Thoracic aorta (tissue), 2 donors: ENCODE measurements around the gene ABCG1. TPM values are rescaled to one million over a fixed set of nuclear protein-coding genes. Genes with fewer than 3 reads are reported as not detected.

Experiments
- ATAC-seq: fragments of 150-250 bp; one replicate; pipeline ENCODE4 v1.8.0; 2017; ENCODE audit warnings: low read depth; ENCODE audit not compliant: insufficient number of reproducible peaks, low FRiP score
- DNase-seq: peaks from one replicate; pipeline ENCODE4 v3.0.0-alpha.2; 2020; ENCODE audit warnings: low spot score
- H3K27ac ChIP-seq, 2 donors: fragments of 200-600 bp; sonication (generic); 1 replicate in 1 of 2; 2 replicates in 1 of 2; pipeline ENCODE4 v1.5.1; 2016; ENCODE audit warnings: mild to moderate bottlenecking in 2 of 2, moderate library complexity in 2 of 2
- H3K27me3 ChIP-seq: fragments of 200-600 bp; sonication (generic); replicated peaks from 2 replicates; pipeline ENCODE4 v1.6.0; 2016; ENCODE audit warnings: mild to moderate bottlenecking; ENCODE audit not compliant: insufficient read depth
- H3K36me3 ChIP-seq: fragments of 200-600 bp; sonication (generic); one replicate; pipeline ENCODE4 v1.5.1; 2016
- H3K4me1 ChIP-seq, 2 donors: fragments of 200-600 bp; sonication (generic); 1 replicate in 1 of 2; 2 replicates in 1 of 2; pipeline versions ENCODE4 v1.5.1 to v1.6.0; 2016; ENCODE audit warnings: low read depth in 2 of 2, mild to moderate bottlenecking in 1 of 2; ENCODE audit not compliant: control insufficient read depth in 1 of 2
- H3K4me3 ChIP-seq: fragments of 200-600 bp; sonication (generic); 2 replicates; pipeline ENCODE4 v1.5.1; 2016; ENCODE audit warnings: mild to moderate bottlenecking
- H3K9me3 ChIP-seq: fragments of 200-600 bp; sonication (generic); 2 replicates; pipeline ENCODE4 v1.5.1; 2016
- CTCF ChIP-seq: fragments of 200-600 bp; sonication (generic); IDR thresholded peaks from one replicate; pipeline ENCODE4 v1.5.1; 2019; ENCODE audit warnings: antibody characterized with exemption
- total RNA-seq, 2 donors: library from RNA; depleted of rRNA; stranded (reverse); fragments of >200 nt; gene quantifications; one replicate each; pipeline versions ENCODE4 v1.1.0 to v1.2.3, GENCODE V29; 2016

The ABCG1 gene
- total RNA-seq, 2 donors from 2014 or later: 15.6 to 20.6 TPM

GRCh38 chr21:42188663-42189062, 30.3 kb upstream of the ABCG1 start:
- Histone ChIP-seq H3K4me1 (no peaks in the 10 kb centered on the region), H3K36me3 (no peaks in the 10 kb centered on the region), H3K27ac (no peak overlapping the region), H3K27me3 (no peaks in the 10 kb centered on the region), H3K4me3 (no peak overlapping the region), H3K9me3 (no peaks in the 10 kb centered on the region)
- no peak for TF ChIP-seq CTCF
- DNase-seq (no peak), ATAC-seq (no peak)

GRCh38 chr21:42189431-42189830, 29.5 kb upstream of the ABCG1 start:
- DNase-seq (no peak), ATAC-seq (no peak)
- H3K4me3 ChIP-seq: no peak overlapping the region
- no peak for TF ChIP-seq CTCF
- no peaks in the 10 kb centered on the region for H3K4me1 ChIP-seq
- H3K27me3 ChIP-seq: no peaks in the 10 kb centered on the region
- H3K36me3 ChIP-seq: no peaks in the 10 kb centered on the region
- H3K9me3 ChIP-seq: no peaks in the 10 kb centered on the region
- no peak overlapping the region for H3K27ac ChIP-seq

GRCh38 chr21:42189860-42190485, 29.0 kb upstream of the ABCG1 start:
- H3K4me1 ChIP-seq: no peaks in the 10 kb centered on the region
- H3K27ac ChIP-seq: no peak overlapping the region
- no peaks in the 10 kb centered on the region for H3K36me3 ChIP-seq
- H3K9me3 ChIP-seq: no peaks in the 10 kb centered on the region
- DNase-seq: no peak
- ATAC-seq: no peak
- H3K27me3 ChIP-seq: no peaks in the 10 kb centered on the region
- H3K4me3 ChIP-seq: no peak overlapping the region
- TF ChIP-seq CTCF: no peak

GRCh38 chr21:42190486-42190863, 28.5 kb upstream of the ABCG1 start:
- DNase-seq: no peak

GRCh38 chr21:42191064-42191463, 27.9 kb upstream of the ABCG1 start:
- Histone ChIP-seq H3K36me3 (no peaks in the 10 kb centered on the region), H3K4me1 (no peaks in the 10 kb centered on the region), H3K9me3 (no peaks in the 10 kb centered on the region), H3K4me3 (no peak overlapping the region), H3K27ac (no peak overlapping the region), H3K27me3 (no peaks in the 10 kb centered on the region)
- DNase-seq (no peak), ATAC-seq (no peak)
- no peak for TF ChIP-seq CTCF

More at GRCh38 chr21:42190486-42190863, 28.5 kb upstream of the ABCG1 start:
- Histone ChIP-seq H3K4me3 (no peak overlapping the region), H3K4me1 (no peaks in the 10 kb centered on the region), H3K36me3 (no peaks in the 10 kb centered on the region), H3K27me3 (no peaks in the 10 kb centered on the region), H3K27ac (no peak overlapping the region), H3K9me3 (no peaks in the 10 kb centered on the region)
- ATAC-seq: no peak
- no peak for TF ChIP-seq CTCF
